ENCODE measurements around the gene ELMO1.

The ELMO1 gene

GRCh38 chr7:37070031-37070430 is 378.6 kb downstream of the ELMO1 start:
- DNase-seq = no peak
- Histone ChIP-seq H3K27me3 (replicated peaks in 2 of 5; ENCODE audit: control insufficient read depth in 4 of 5, insufficient read depth in 5 of 5, low read length in 4 of 5) (no peaks in the 10 kb centered on the region), H3K27ac (ENCODE audit: insufficient read depth in 1 of 2, low read depth in 1 of 2, low read length in 2 of 2, poor library complexity in 1 of 2, severe bottlenecking in 2 of 2) (no peak overlapping the region), H3K4me1 (ENCODE audit: control extremely low read depth in 1 of 4, control insufficient read depth in 4 of 4, insufficient read depth in 4 of 4, low read length in 3 of 4) (no peaks in the 10 kb centered on the region), H3K4me3 (ENCODE audit: control insufficient read depth in 1 of 7, extremely low read depth in 1 of 7, insufficient read depth in 4 of 7, low read depth in 2 of 7, low read length in 6 of 7) (no peak overlapping the region), H3K36me3 (ENCODE audit: control insufficient read depth in 4 of 4, insufficient read depth in 4 of 4, low read length in 3 of 4) (peaks cover 13 to 37% (median 18%) of the 10 kb centered on the region in 4 experiments), H3K9me3 (ENCODE audit: control extremely low read depth in 1 of 5, control insufficient read depth in 4 of 5, insufficient read depth in 2 of 5, low read depth in 1 of 5, low read length in 4 of 5) (no peaks in the 10 kb centered on the region)
- POLR2A ChIA-PET = no interaction called here
- WGBS (ENCODE audit: insufficient coverage) = no CpG with 5 or more reads among the region's 2 CpGs
- CTCF ChIA-PET = no interaction called here

GRCh38 chr7:37069336-37069735 is 379.3 kb downstream of the ELMO1 start:
- POLR2A ChIA-PET = no interaction called here
- Histone ChIP-seq H3K27me3 (replicated peaks in 2 of 5; ENCODE audit: control insufficient read depth in 4 of 5, insufficient read depth in 5 of 5, low read length in 4 of 5) (no peaks in the 10 kb centered on the region), H3K9me3 (ENCODE audit: control extremely low read depth in 1 of 5, control insufficient read depth in 4 of 5, insufficient read depth in 2 of 5, low read depth in 1 of 5, low read length in 4 of 5) (no peaks in the 10 kb centered on the region), H3K36me3 (ENCODE audit: control insufficient read depth in 4 of 4, insufficient read depth in 4 of 4, low read length in 3 of 4) (peaks cover 13 to 37% (median 17%) of the 10 kb centered on the region in 4 experiments), H3K27ac (ENCODE audit: insufficient read depth in 1 of 2, low read depth in 1 of 2, low read length in 2 of 2, poor library complexity in 1 of 2, severe bottlenecking in 2 of 2) (no peak overlapping the region), H3K4me3 (ENCODE audit: control insufficient read depth in 1 of 7, extremely low read depth in 1 of 7, insufficient read depth in 4 of 7, low read depth in 2 of 7, low read length in 6 of 7) (no peak overlapping the region), H3K4me1 (ENCODE audit: control extremely low read depth in 1 of 4, control insufficient read depth in 4 of 4, insufficient read depth in 4 of 4, low read length in 3 of 4) (no peaks in the 10 kb centered on the region)
- no peak for DNase-seq
- no CpG with 5 or more reads among the region's 2 CpGs for WGBS (ENCODE audit: insufficient coverage)
- CTCF ChIA-PET = no interaction called here

- no peaks in the 10 kb centered on the region for H3K9me3 ChIP-seq (ENCODE audit: control extremely low read depth in 1 of 5, control insufficient read depth in 4 of 5, insufficient read depth in 2 of 5, low read depth in 1 of 5, low read length in 4 of 5)
- 100% methylated on average over 1 of the region's 1 CpG for WGBS (ENCODE audit: insufficient coverage)
- no peak for DNase-seq
- CTCF ChIA-PET = no interaction called here
- peaks cover 13 to 37% (median 21%) of the 10 kb centered on the region in 4 experiments for H3K36me3 ChIP-seq (ENCODE audit: control insufficient read depth in 4 of 4, insufficient read depth in 4 of 4, low read length in 3 of 4)
- no peak overlapping the region for H3K4me3 ChIP-seq (ENCODE audit: control insufficient read depth in 1 of 7, extremely low read depth in 1 of 7, insufficient read depth in 4 of 7, low read depth in 2 of 7, low read length in 6 of 7)
- POLR2A ChIA-PET = no interaction called here
- H3K27ac ChIP-seq (ENCODE audit: insufficient read depth in 1 of 2, low read depth in 1 of 2, low read length in 2 of 2, poor library complexity in 1 of 2, severe bottlenecking in 2 of 2) = no peak overlapping the region
- no peaks in the 10 kb centered on the region for H3K27me3 ChIP-seq (replicated peaks in 2 of 5; ENCODE audit: control insufficient read depth in 4 of 5, insufficient read depth in 5 of 5, low read length in 4 of 5)
- no peaks in the 10 kb centered on the region for H3K4me1 ChIP-seq (ENCODE audit: control extremely low read depth in 1 of 4, control insufficient read depth in 4 of 4, insufficient read depth in 4 of 4, low read length in 3 of 4)
Measured at GRCh38 chr7:37068902-37069301, 379.8 kb downstream of the ELMO1 start.

DNA sequence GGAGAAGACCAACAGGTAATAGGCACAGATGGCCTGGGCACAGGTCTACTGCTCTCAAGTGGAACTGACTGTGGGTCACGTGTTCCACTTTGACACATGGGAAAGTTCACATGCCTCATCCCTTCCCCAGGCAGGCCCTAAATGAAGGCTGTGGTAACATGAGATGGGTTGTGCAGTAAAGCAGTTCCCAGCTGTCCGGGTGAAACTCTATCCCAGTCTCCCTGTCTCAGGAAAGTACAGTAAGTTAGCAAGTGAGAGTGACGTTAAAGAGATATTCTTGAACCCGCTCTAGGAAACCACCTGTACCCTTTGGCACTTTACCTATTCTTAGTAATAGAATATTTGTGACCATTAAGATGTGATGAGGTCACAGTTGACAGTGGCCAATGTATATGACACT is 380.6 kb downstream of the ELMO1 start:
- peaks cover 0 to under 1% (median 0%) of the 10 kb centered on the region in 4 experiments for H3K4me1 ChIP-seq (ENCODE audit: control extremely low read depth in 1 of 4, control insufficient read depth in 4 of 4, insufficient read depth in 4 of 4, low read length in 3 of 4)
- no peaks in the 10 kb centered on the region for H3K9me3 ChIP-seq (ENCODE audit: control extremely low read depth in 1 of 5, control insufficient read depth in 4 of 5, insufficient read depth in 2 of 5, low read depth in 1 of 5, low read length in 4 of 5)
- ChIA-PET CTCF (no interaction called here), POLR2A (no interaction called here)
- no peak overlapping the region for H3K27ac ChIP-seq (ENCODE audit: insufficient read depth in 1 of 2, low read depth in 1 of 2, low read length in 2 of 2, poor library complexity in 1 of 2, severe bottlenecking in 2 of 2)
- no peaks in the 10 kb centered on the region for H3K27me3 ChIP-seq (replicated peaks in 2 of 5; ENCODE audit: control insufficient read depth in 4 of 5, insufficient read depth in 5 of 5, low read length in 4 of 5)
- 97% methylated on average over 4 of the region's 4 CpGs for WGBS (ENCODE audit: insufficient coverage)
- H3K4me3 ChIP-seq (ENCODE audit: control insufficient read depth in 1 of 7, extremely low read depth in 1 of 7, insufficient read depth in 4 of 7, low read depth in 2 of 7, low read length in 6 of 7) = no peak overlapping the region
- no peak for DNase-seq
- peaks cover 13 to 37% (median 21%) of the 10 kb centered on the region in 4 experiments for H3K36me3 ChIP-seq (ENCODE audit: control insufficient read depth in 4 of 4, insufficient read depth in 4 of 4, low read length in 3 of 4)

- no peak overlapping the region for H3K4me3 ChIP-seq (ENCODE audit: control insufficient read depth in 1 of 7, extremely low read depth in 1 of 7, insufficient read depth in 4 of 7, low read depth in 2 of 7, low read length in 6 of 7)
- peak in 2 of 3 donors; percentile 17 to 57 for DNase-seq
- H3K9me3 ChIP-seq (ENCODE audit: control extremely low read depth in 1 of 5, control insufficient read depth in 4 of 5, insufficient read depth in 2 of 5, low read depth in 1 of 5, low read length in 4 of 5) = no peaks in the 10 kb centered on the region
- WGBS (ENCODE audit: insufficient coverage) = 100% methylated on average over 3 of the region's 5 CpGs
- CTCF ChIA-PET = no interaction called here
- H3K36me3 ChIP-seq (ENCODE audit: control insufficient read depth in 4 of 4, insufficient read depth in 4 of 4, low read length in 3 of 4) = peaks cover 15 to 42% (median 21%) of the 10 kb centered on the region in 4 experiments
- H3K27ac ChIP-seq (ENCODE audit: insufficient read depth in 1 of 2, low read depth in 1 of 2, low read length in 2 of 2, poor library complexity in 1 of 2, severe bottlenecking in 2 of 2) = no peak overlapping the region
- POLR2A ChIA-PET = no interaction called here
- peaks cover 0 to 7% (median 0%) of the 10 kb centered on the region in 4 experiments for H3K4me1 ChIP-seq (ENCODE audit: control extremely low read depth in 1 of 4, control insufficient read depth in 4 of 4, insufficient read depth in 4 of 4, low read length in 3 of 4)
- H3K27me3 ChIP-seq (replicated peaks in 2 of 5; ENCODE audit: control insufficient read depth in 4 of 5, insufficient read depth in 5 of 5, low read length in 4 of 5) = no peaks in the 10 kb centered on the region
Measured at GRCh38 chr7:37065779-37066271, 382.8 kb downstream of the ELMO1 start.

DNA sequence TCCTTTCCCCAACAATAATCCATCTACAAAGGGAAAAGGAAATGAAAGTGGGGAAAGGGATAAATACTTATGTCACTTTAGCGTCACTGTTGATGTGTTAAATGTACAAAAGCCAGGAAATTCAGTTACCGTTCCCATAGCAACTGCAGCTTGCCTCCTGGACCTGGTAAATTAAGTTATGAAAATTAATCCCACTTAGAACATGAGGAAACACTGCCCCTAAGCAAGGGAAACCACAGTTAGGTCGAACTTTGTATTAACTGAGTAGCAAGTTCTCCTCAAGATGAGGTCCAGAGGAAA is 386.2 kb downstream of the ELMO1 start:
- DNase-seq = no peak
- peaks cover 0 to 7% (median 0%) of the 10 kb centered on the region in 4 experiments for H3K4me1 ChIP-seq (ENCODE audit: control extremely low read depth in 1 of 4, control insufficient read depth in 4 of 4, insufficient read depth in 4 of 4, low read length in 3 of 4)
- H3K36me3 ChIP-seq (ENCODE audit: control insufficient read depth in 4 of 4, insufficient read depth in 4 of 4, low read length in 3 of 4) = peaks cover 4 to 40% (median 21%) of the 10 kb centered on the region in 4 experiments
- H3K9me3 ChIP-seq (ENCODE audit: control extremely low read depth in 1 of 5, control insufficient read depth in 4 of 5, insufficient read depth in 2 of 5, low read depth in 1 of 5, low read length in 4 of 5) = no peaks in the 10 kb centered on the region
- ChIA-PET CTCF (interaction anchor here (1.0 kb wide), 1 partner anchor 27 kb away, joined by 3 read pairs; no protein-coding TSS in a partner anchor), POLR2A (no interaction called here)
- peak overlapping the region in 1 of 2 experiments; percentile 4 for H3K27ac ChIP-seq (ENCODE audit: insufficient read depth in 1 of 2, low read depth in 1 of 2, low read length in 2 of 2, poor library complexity in 1 of 2, severe bottlenecking in 2 of 2)
- no peaks in the 10 kb centered on the region for H3K27me3 ChIP-seq (replicated peaks in 2 of 5; ENCODE audit: control insufficient read depth in 4 of 5, insufficient read depth in 5 of 5, low read length in 4 of 5)
- WGBS (ENCODE audit: insufficient coverage) = 50% methylated on average over 3 of the region's 3 CpGs
- H3K4me3 ChIP-seq (ENCODE audit: control insufficient read depth in 1 of 7, extremely low read depth in 1 of 7, insufficient read depth in 4 of 7, low read depth in 2 of 7, low read length in 6 of 7) = no peak overlapping the region

- Histone ChIP-seq H3K4me3 (ENCODE audit: control insufficient read depth in 1 of 7, extremely low read depth in 1 of 7, insufficient read depth in 4 of 7, low read depth in 2 of 7, low read length in 6 of 7) (no peak overlapping the region), H3K27ac (ENCODE audit: insufficient read depth in 1 of 2, low read depth in 1 of 2, low read length in 2 of 2, poor library complexity in 1 of 2, severe bottlenecking in 2 of 2) (peak overlapping the region in 1 of 2 experiments; percentile 4), H3K9me3 (ENCODE audit: control extremely low read depth in 1 of 5, control insufficient read depth in 4 of 5, insufficient read depth in 2 of 5, low read depth in 1 of 5, low read length in 4 of 5) (no peaks in the 10 kb centered on the region), H3K4me1 (ENCODE audit: control extremely low read depth in 1 of 4, control insufficient read depth in 4 of 4, insufficient read depth in 4 of 4, low read length in 3 of 4) (peaks cover 0 to 7% (median 0%) of the 10 kb centered on the region in 4 experiments), H3K27me3 (replicated peaks in 2 of 5; ENCODE audit: control insufficient read depth in 4 of 5, insufficient read depth in 5 of 5, low read length in 4 of 5) (no peaks in the 10 kb centered on the region), H3K36me3 (ENCODE audit: control insufficient read depth in 4 of 4, insufficient read depth in 4 of 4, low read length in 3 of 4) (peaks cover 5 to 44% (median 24%) of the 10 kb centered on the region in 4 experiments)
- POLR2A ChIA-PET = no interaction called here
- CTCF ChIA-PET = interaction anchor here (1.0 kb wide), 1 partner anchor 27 kb away, joined by 3 read pairs; no protein-coding TSS in a partner anchor
- WGBS (ENCODE audit: insufficient coverage) = 64% methylated on average over 2 of the region's 5 CpGs
- peak in 1 of 3 donors; percentile 17 for DNase-seq
Measured at GRCh38 chr7:37061849-37062559, 386.7 kb downstream of the ELMO1 start.
